Chondrocyte (in vitro differentiated cells): ENCODE results near the gene FAP. TPM values are rescaled to one million over a fixed set of nuclear protein-coding genes. Genes with fewer than 3 reads are reported as not detected.
A peak's percentile ranks its signal among the peaks of the same experiment; 100 is the strongest.

Experiments
- DNase-seq: peaks from one replicate; pipeline ENCODE4 v3.0.0; 2021; ENCODE audit warnings: mixed read lengths, low spot score
- H3K27ac Mint-ChIP-seq: one replicate; pipeline ENCODE4 v1.8.0; 2021; ENCODE audit warnings: mild to moderate bottlenecking, moderate library complexity, mixed read lengths; ENCODE audit not compliant: unreplicated experiment
- H3K27me3 Mint-ChIP-seq: 2 replicates; pipeline ENCODE4 v1.8.0; 2021; ENCODE audit warnings: low read depth, mixed read lengths
- H3K36me3 Mint-ChIP-seq: 2 replicates; pipeline ENCODE4 v1.8.0; 2021; ENCODE audit warnings: low read depth, mixed read lengths
- H3K4me1 Mint-ChIP-seq: 2 replicates; pipeline ENCODE4 v1.8.0; 2021; ENCODE audit warnings: low read depth, mild to moderate bottlenecking, mixed read lengths
- H3K4me3 Mint-ChIP-seq: one replicate; pipeline ENCODE4 v1.8.0; 2021; ENCODE audit warnings: mild to moderate bottlenecking, moderate library complexity, mixed read lengths; ENCODE audit not compliant: unreplicated experiment
- H3K9me3 Mint-ChIP-seq: 2 replicates; pipeline ENCODE4 v1.8.0; 2021; ENCODE audit warnings: low read depth, mixed read lengths
- total RNA-seq: library from RNA; stranded (reverse); gene quantifications from 3 replicates; pipeline ENCODE4 v1.2.1, GENCODE V29; 2021
- TF ChIP-seq, protein P1 (sequence below): fragments of 200-600 bp; sonication (generic); IDR thresholded peaks from 2 replicates; pipeline ENCODE4 v1.5.0; 2021; ENCODE audit warnings: antibody characterized with exemption, mild to moderate bottlenecking, moderate library complexity

The FAP gene
- total RNA-seq, 1 donor from 2014 or later, result 163 TPM

DNA sequence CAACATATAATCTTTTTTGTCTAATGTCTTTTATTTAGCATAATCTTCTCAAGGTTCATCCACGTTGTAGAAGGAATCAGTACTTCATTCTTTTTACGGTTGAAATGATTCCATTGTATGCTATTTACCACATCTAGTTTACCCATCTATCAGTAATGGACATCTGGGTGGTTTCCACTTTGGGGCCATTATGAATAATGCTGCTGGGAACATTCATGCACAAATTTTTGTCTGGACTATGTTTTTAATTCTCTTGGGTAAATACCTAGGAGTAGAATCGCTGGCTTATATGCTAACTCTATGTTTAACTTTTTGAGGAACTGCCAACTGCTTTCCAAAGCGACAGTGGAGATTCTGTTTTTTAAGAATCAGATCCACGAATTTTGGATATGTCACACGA, 83.8 kb downstream of the FAP start:
- no peaks in the 10 kb centered on the region for H3K36me3 Mint-ChIP-seq
- TF ChIP-seq, protein P1, sequence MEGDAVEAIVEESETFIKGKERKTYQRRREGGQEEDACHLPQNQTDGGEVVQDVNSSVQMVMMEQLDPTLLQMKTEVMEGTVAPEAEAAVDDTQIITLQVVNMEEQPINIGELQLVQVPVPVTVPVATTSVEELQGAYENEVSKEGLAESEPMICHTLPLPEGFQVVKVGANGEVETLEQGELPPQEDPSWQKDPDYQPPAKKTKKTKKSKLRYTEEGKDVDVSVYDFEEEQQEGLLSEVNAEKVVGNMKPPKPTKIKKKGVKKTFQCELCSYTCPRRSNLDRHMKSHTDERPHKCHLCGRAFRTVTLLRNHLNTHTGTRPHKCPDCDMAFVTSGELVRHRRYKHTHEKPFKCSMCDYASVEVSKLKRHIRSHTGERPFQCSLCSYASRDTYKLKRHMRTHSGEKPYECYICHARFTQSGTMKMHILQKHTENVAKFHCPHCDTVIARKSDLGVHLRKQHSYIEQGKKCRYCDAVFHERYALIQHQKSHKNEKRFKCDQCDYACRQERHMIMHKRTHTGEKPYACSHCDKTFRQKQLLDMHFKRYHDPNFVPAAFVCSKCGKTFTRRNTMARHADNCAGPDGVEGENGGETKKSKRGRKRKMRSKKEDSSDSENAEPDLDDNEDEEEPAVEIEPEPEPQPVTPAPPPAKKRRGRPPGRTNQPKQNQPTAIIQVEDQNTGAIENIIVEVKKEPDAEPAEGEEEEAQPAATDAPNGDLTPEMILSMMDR, result no peak
- H3K4me1 Mint-ChIP-seq, result peaks cover 5% of the 10 kb centered on the region
- H3K27me3 Mint-ChIP-seq, result no peaks in the 10 kb centered on the region
- no peak for DNase-seq
- H3K4me3 Mint-ChIP-seq, result no peak overlapping the region
- H3K9me3 Mint-ChIP-seq, result no peaks in the 10 kb centered on the region
- H3K27ac Mint-ChIP-seq, result no peak overlapping the region

DNA sequence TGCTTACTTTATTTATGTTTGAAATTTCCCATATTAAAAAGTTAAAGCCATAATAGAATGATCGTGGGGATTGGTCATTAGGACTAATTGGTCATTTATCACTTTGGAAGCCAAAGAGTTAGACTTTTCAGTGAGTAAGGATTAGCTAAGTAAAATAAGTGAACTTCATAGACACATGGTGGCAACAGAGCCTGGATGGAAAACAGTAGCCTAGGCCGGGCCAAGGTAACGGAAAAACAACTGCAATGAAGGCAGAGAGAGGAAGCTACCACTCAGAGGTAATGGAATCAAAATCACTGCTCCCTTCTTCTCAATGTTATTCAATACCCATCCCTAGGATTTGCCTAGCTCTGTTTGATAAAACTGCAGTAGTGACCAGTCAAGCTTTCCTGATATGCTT, 87.1 kb downstream of the FAP start:
- Mint-ChIP-seq H3K27me3 (peaks cover 7% of the 10 kb centered on the region), H3K4me3 (no peak overlapping the region), H3K27ac (no peak overlapping the region), H3K36me3 (no peaks in the 10 kb centered on the region), H3K9me3 (no peaks in the 10 kb centered on the region), H3K4me1 (peaks cover 4% of the 10 kb centered on the region)
- no peak for DNase-seq
- TF ChIP-seq, protein P1, result no peak

DNA sequence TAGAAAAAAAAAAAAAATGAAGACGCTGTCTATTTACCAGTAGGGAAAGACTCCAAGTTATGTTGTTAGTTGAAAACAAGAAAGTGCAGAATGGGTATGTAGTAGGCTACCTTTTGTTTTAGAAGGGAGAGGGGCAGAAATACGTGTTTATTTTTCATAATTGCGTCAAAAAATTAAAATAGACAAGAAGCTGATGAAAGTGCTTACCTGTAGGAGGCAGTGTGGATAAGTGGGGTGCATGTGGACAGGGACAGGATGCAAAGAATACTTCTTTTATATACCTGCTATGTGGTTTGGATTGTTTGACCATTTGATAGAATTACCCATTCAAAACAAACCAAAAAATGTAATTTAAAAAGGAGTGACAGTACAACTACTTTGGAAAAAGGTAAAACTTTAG, 88.2 kb downstream of the FAP start:
- H3K9me3 Mint-ChIP-seq, result no peaks in the 10 kb centered on the region
- H3K36me3 Mint-ChIP-seq, result no peaks in the 10 kb centered on the region
- H3K4me3 Mint-ChIP-seq, result no peak overlapping the region
- peaks cover 9% of the 10 kb centered on the region for H3K27me3 Mint-ChIP-seq
- H3K27ac Mint-ChIP-seq, result no peak overlapping the region
- TF ChIP-seq, protein P1, result peak; percentile 51
- peaks cover 4% of the 10 kb centered on the region for H3K4me1 Mint-ChIP-seq
- no peak for DNase-seq

DNA sequence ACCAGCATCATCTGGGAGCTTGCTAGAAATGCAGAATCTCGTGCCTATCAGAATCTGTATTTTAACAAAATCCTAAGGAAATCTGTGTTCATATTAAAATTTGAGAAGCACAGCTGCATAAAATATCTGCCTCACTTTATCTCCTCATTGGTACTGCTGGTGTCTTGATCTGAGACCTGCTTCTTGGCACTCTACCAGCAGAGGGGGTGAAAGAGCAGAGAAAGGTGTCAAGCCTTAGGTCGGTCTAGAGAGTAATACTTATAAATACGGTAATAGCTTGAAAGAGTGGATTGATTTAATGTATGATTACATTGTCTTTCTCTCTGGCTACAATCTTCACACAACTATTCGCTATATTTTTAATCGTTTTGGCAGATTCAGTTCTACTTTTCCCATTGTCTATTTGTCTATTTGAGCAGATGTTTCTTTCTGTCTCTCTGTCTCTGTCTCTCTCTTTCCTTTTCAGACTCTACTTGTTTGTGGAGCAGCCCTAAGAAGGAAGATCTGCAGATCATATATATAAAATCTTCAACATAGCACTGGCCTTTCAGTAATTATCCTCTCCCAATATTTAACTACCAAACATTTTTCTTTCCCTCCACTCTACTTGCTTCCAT, 89.5 kb downstream of the FAP start:
- no peak overlapping the region for H3K4me3 Mint-ChIP-seq
- TF ChIP-seq, protein P1, result peak; percentile 85
- no peaks in the 10 kb centered on the region for H3K36me3 Mint-ChIP-seq
- H3K27me3 Mint-ChIP-seq, result peaks cover 12% of the 10 kb centered on the region
- no peak overlapping the region for H3K27ac Mint-ChIP-seq
- H3K4me1 Mint-ChIP-seq, result peaks cover 4% of the 10 kb centered on the region
- no peaks in the 10 kb centered on the region for H3K9me3 Mint-ChIP-seq
- no peak for DNase-seq

DNA sequence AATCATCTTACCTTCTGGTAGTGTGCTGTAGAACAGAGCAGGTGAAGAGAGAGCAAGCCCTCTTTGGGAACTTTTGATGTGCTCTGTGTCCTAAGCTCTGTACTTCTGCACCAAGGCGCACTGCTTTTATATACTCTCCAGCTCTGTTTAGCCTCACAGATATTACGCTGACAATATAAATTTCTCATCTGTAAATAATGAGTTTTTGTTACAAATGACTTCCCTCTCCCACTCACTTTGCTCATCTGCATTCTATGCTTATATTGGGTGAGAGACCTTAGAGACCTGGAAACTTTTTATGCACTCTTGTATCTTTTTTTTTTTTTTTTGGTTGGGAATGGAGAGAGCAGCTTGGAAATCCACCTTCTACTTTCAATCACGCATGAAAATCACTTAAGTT, 91.1 kb downstream of the FAP start, which contains the start of gene GCG:
Gene GCG, minus strand, starts transcription at position 101 of the 400 bp plus-strand sequence. CDS start 3,069 bp downstream, outside the sequence.
- TF ChIP-seq, protein P1, result no peak
- H3K27me3 Mint-ChIP-seq, result peaks cover 14% of the 10 kb centered on the region
- no peaks in the 10 kb centered on the region for H3K36me3 Mint-ChIP-seq
- H3K4me3 Mint-ChIP-seq, result no peak within 1 kb of the TSS
- H3K27ac Mint-ChIP-seq, result no peak within 1 kb of the TSS
- no peaks in the 10 kb centered on the region for H3K9me3 Mint-ChIP-seq
- DNase-seq, result no peak
- peaks cover 7% of the 10 kb centered on the region for H3K4me1 Mint-ChIP-seq
